ENCODE data around the gene KLF5.

KLF5 gene

GRCh38 chr13:73059460-73060250 is 850 bp downstream of the KLF5 start:
- no peak for DNase-seq (ENCODE audit: low spot score)

GRCh38 chr13:73060251-73061160 is 1.7 kb downstream of the KLF5 start:
- no peak for DNase-seq (ENCODE audit: low spot score)

- no peak for DNase-seq (ENCODE audit: low spot score)
Observed at GRCh38 chr13:73061473-73061872, 2.7 kb downstream of the KLF5 start.

GRCh38 chr13:73061876-73062275 is 3.1 kb downstream of the KLF5 start:
- no peak for DNase-seq (ENCODE audit: low spot score)

- no peak for DNase-seq (ENCODE audit: low spot score)
Observed at GRCh38 chr13:73062468-73062867, 3.7 kb downstream of the KLF5 start.

GRCh38 chr13:73063166-73063565 is 4.4 kb downstream of the KLF5 start:
- DNase-seq (ENCODE audit: low spot score): no peak

GRCh38 chr13:73065036-73065435 is 6.2 kb downstream of the KLF5 start:
- no peak for DNase-seq (ENCODE audit: low spot score)

- no peak for DNase-seq (ENCODE audit: low spot score)
Observed at GRCh38 chr13:73065665-73066340, 7.0 kb downstream of the KLF5 start.

GRCh38 chr13:73069206-73069805 is 10.5 kb downstream of the KLF5 start:
- DNase-seq (ENCODE audit: low spot score): no peak

- DNase-seq (ENCODE audit: low spot score): no peak
Observed at GRCh38 chr13:73070451-73071098, 11.8 kb downstream of the KLF5 start.

GRCh38 chr13:73072239-73072900 is 13.6 kb downstream of the KLF5 start:
- DNase-seq (ENCODE audit: low spot score): no peak

GRCh38 chr13:73073050-73073449 is 14.2 kb downstream of the KLF5 start:
- no peak for DNase-seq (ENCODE audit: low spot score)

- no peak for DNase-seq (ENCODE audit: low spot score)
Observed at GRCh38 chr13:73074014-73074413, 15.2 kb downstream of the KLF5 start.

- no peak for DNase-seq (ENCODE audit: low spot score)
Observed at GRCh38 chr13:73074926-73075325, 16.1 kb downstream of the KLF5 start.

- DNase-seq (ENCODE audit: low spot score): no peak
Observed at GRCh38 chr13:73075546-73075945, 16.7 kb downstream of the KLF5 start.

GRCh38 chr13:73075954-73076353 is 17.1 kb downstream of the KLF5 start:
- DNase-seq (ENCODE audit: low spot score): no peak

- no peak for DNase-seq (ENCODE audit: low spot score)
Observed at GRCh38 chr13:73077865-73078264, 19.1 kb downstream of the KLF5 start.

GRCh38 chr13:73079359-73079758 is 20.6 kb downstream of the KLF5 start:
- DNase-seq (ENCODE audit: low spot score): no peak

- DNase-seq (ENCODE audit: low spot score): no peak
Observed at GRCh38 chr13:73081256-73081915, 22.6 kb downstream of the KLF5 start.

GRCh38 chr13:73082471-73082870 is 23.7 kb downstream of the KLF5 start:
- no peak for DNase-seq (ENCODE audit: low spot score)

GRCh38 chr13:73082895-73083294 is 24.1 kb downstream of the KLF5 start:
- no peak for DNase-seq (ENCODE audit: low spot score)

All from hematopoietic multipotent progenitor cell treated with erythropoietin and hydrocortisone succinate and interleukin-3 and kit ligand, for 15 days (in vitro differentiated cells).